PFSK-1 (cell line): ENCODE data around the gene SMIM27.
A peak's percentile ranks its signal among the peaks of the same experiment; 100 is the strongest.

Experiments
- FOXP2 ChIP-seq: optimal IDR thresholded peaks from 2 replicates; pipeline ENCODE3; 2011; ENCODE audit warnings: borderline replicate concordance, control low read depth, inconsistent platforms; ENCODE audit not compliant: insufficient read depth; ENCODE audit errors: extremely low read length, extremely low read depth
- POLR2AphosphoS5 ChIP-seq: IDR thresholded peaks from 2 replicates; pipeline ENCODE4 v1.6.1; 2012; ENCODE audit warnings: low read depth, mild to moderate bottlenecking, control low read depth, low read length, moderate library complexity
- REST ChIP-seq, 2 experiments: IDR thresholded peaks; 2 replicates each; pipeline versions ENCODE4 v1.6.1 to v1.8.0; 2011 to 2012; ENCODE audit warnings: low read depth in 2 of 2, low read length in 2 of 2, control low read depth in 1 of 2, inconsistent platforms in 1 of 2, mild to moderate bottlenecking in 1 of 2, moderate library complexity in 1 of 2; ENCODE audit not compliant: insufficient read depth in 1 of 2
- SIN3A ChIP-seq: IDR thresholded peaks from 2 replicates; pipeline ENCODE4 v1.6.1; 2012; ENCODE audit warnings: mild to moderate bottlenecking, low read length, moderate library complexity, borderline replicate concordance; ENCODE audit not compliant: insufficient read depth
- TAF1 ChIP-seq: IDR thresholded peaks from 2 replicates; pipeline ENCODE4 v1.6.1; 2012; ENCODE audit warnings: low read length, control low read depth, borderline replicate concordance; ENCODE audit not compliant: insufficient read depth

Gene SMIM27

GRCh38 chr9:32571969-32572899 lies 20.1 kb downstream of the SMIM27 start:
- TF ChIP-seq SIN3A (0 out of 2 replicates have a peak, but pooled peaks have one; percentile 48), REST (IDR thresholded peaks at IDR 0.05; ENCODE audit: insufficient read depth in 1 of 2, low read depth in 2 of 2, low read length in 2 of 2) (no peak)

GRCh38 chr9:32572900-32573523 lies 20.9 kb downstream of the SMIM27 start, which contains the start of gene NDUFB6:
NDUFB6 (minus strand) TSS chr9:32573159; CDS start chr9:32573060, 99 bp downstream.
- TF ChIP-seq FOXP2 (peak; percentile 51), REST (IDR thresholded peaks at IDR 0.05; ENCODE audit: insufficient read depth in 1 of 2, low read depth in 2 of 2, low read length in 2 of 2) (peak in 1 of 2 experiments; percentile 20; a peak in 1 of 4 replicates), SIN3A (peak; percentile 49; the same call in 1 of the 2 replicates), POLR2AphosphoS5 (no peak; the same call in none of the 2 replicates), TAF1 (peak; percentile 78; the same call in 1 of the 2 replicates)

GRCh38 chr9:32573821-32574220 lies 21.7 kb downstream of the SMIM27 start:
- TF ChIP-seq TAF1 (no peak), POLR2AphosphoS5 (no peak), FOXP2 (no peak), SIN3A (no peak), REST (IDR thresholded peaks at IDR 0.05; ENCODE audit: insufficient read depth in 1 of 2, low read depth in 2 of 2, low read length in 2 of 2) (no peak)

GRCh38 chr9:32574858-32575257 lies 22.7 kb downstream of the SMIM27 start:
- no peak for TF ChIP-seq SIN3A
- no peak for TF ChIP-seq TAF1
- no peak for TF ChIP-seq FOXP2
- no peak for TF ChIP-seq REST (IDR thresholded peaks at IDR 0.05; ENCODE audit: insufficient read depth in 1 of 2, low read depth in 2 of 2, low read length in 2 of 2)
- no peak for TF ChIP-seq POLR2AphosphoS5

GRCh38 chr9:32577316-32577715 lies 25.2 kb downstream of the SMIM27 start:
- no peak for TF ChIP-seq FOXP2
- TF ChIP-seq SIN3A: no peak
- no peak for TF ChIP-seq REST (IDR thresholded peaks at IDR 0.05; ENCODE audit: insufficient read depth in 1 of 2, low read depth in 2 of 2, low read length in 2 of 2)
- no peak for TF ChIP-seq TAF1
- TF ChIP-seq POLR2AphosphoS5: no peak
